ENCODE data around the gene GDF10.

GRCh38 chr10:47305566-47305965, 5.6 kb downstream of the GDF10 start:
- TF ChIP-seq CTCF (IDR thresholded peaks at IDR 0.05) (no peak), POLR2A (IDR thresholded peaks at IDR 0.05) (no peak)

Measured in lower leg skin (tissue), 3 donors.